Fibroblast of villous mesenchyme (primary cell): ENCODE results near the gene CHCHD2. TPM values are rescaled to one million over a fixed set of nuclear protein-coding genes. Genes with fewer than 3 reads are reported as not detected.

ENCODE experiments used
- DNase-seq: peaks from one replicate; pipeline ENCODE4 v3.0.0-alpha.2; 2010; ENCODE audit warnings: low read depth
- H3K4me3 ChIP-seq: 2 replicates; pipeline ENCODE4 v1.5.1; 2011; ENCODE audit warnings: low read depth, mild to moderate bottlenecking, low read length
- CTCF ChIP-seq: IDR thresholded peaks from 2 replicates; pipeline ENCODE4 v1.5.1; 2012; ENCODE audit warnings: low read depth, mild to moderate bottlenecking, low read length; ENCODE audit not compliant: insufficient read depth
- small RNA-seq: library from RNA; depleted of rRNA; stranded (forward); fragments of <200 nt; gene quantifications from one replicate; pipeline ENCODE3, GENCODE V24; 2012
- total RNA-seq: library from RNA; depleted of rRNA; stranded (reverse); fragments of >200 nt; gene quantifications from 2 replicates; pipeline ENCODE4 v1.2.3, GENCODE V29; 2012

CHCHD2 gene
- total RNA-seq, 1 donor, result 200 TPM

GRCh38 chr7:56063882-56064625 is 42.2 kb downstream of the CHCHD2 start, which contains the start of gene SUMF2:
SUMF2 (plus strand) TSS chr7:56064286; CDS start chr7:56064312, 26 bp downstream.
- H3K4me3 ChIP-seq, result peak within 1 kb of the TSS; percentile 92
- peak; percentile 93 for DNase-seq
- TF ChIP-seq CTCF, result no peak

- no peak for DNase-seq
- TF ChIP-seq CTCF, result no peak
- no peak overlapping the region for H3K4me3 ChIP-seq
These were observed 42.8 kb downstream of the CHCHD2 start for GRCh38 chr7:56063500-56063881.

GRCh38 chr7:56062382-56062781 is 43.9 kb downstream of the CHCHD2 start:
- peak; percentile 75 for DNase-seq
- no peak for TF ChIP-seq CTCF
- no peak overlapping the region for H3K4me3 ChIP-seq

GRCh38 chr7:56053993-56054392 is 52.3 kb downstream of the CHCHD2 start:
- no peak overlapping the region for H3K4me3 ChIP-seq
- TF ChIP-seq CTCF, result no peak
- no peak for DNase-seq

GRCh38 chr7:56053379-56053778 is 52.9 kb downstream of the CHCHD2 start:
- no peak for DNase-seq
- no peak for TF ChIP-seq CTCF
- no peak overlapping the region for H3K4me3 ChIP-seq

Small RNAs within 50 kb of the gene (small RNA-seq; reads per million reads assigned to genes)
- gene SNORA15, result not detected
- 0.38 reads per million for gene SNORA22B

Other genes starting within 250 kb of the CHCHD2 start
- gene SEPTIN14, start 243.7 kb downstream of the CHCHD2 start, total RNA-seq, result not detected in 2 replicates
- gene ZNF713, start 219.0 kb downstream of the CHCHD2 start, total RNA-seq, result 1.3 and 3.5 TPM in 2 replicates
- 12.9 and 16.0 TPM in 2 replicates for gene MRPS17, start 154.6 kb downstream of the CHCHD2 start, total RNA-seq
- 39.7 and 53.1 TPM in 2 replicates for gene NIPSNAP2, start 141.9 kb downstream of the CHCHD2 start, total RNA-seq
- gene PSPH, start 55.0 kb downstream of the CHCHD2 start, total RNA-seq, result 106 and 125 TPM in 2 replicates
- 148 and 187 TPM in 2 replicates for gene CCT6A, start 54.7 kb downstream of the CHCHD2 start, total RNA-seq
- 167 and 209 TPM in 2 replicates for gene SUMF2, start 42.2 kb downstream of the CHCHD2 start, total RNA-seq
- gene PHKG1, start 13.5 kb downstream of the CHCHD2 start, total RNA-seq, result 0.43 and 0.64 TPM in 2 replicates
- gene NUPR2, start 9.9 kb upstream of the CHCHD2 start, total RNA-seq, result not detected in 2 replicates